ENCODE measurements around the gene RTN4R. TPM values are rescaled to one million over a fixed set of nuclear protein-coding genes. Genes with fewer than 3 reads are reported as not detected.

The RTN4R gene
- total RNA-seq, 1 experiment from 2014 or later = 25.0 TPM

- ATAC-seq (no peak), DNase-seq (ENCODE audit: low spot score) (no peak)
- TF ChIP-seq ZNF121 (CRISPR knock-in tag; IDR thresholded peaks at IDR 0.05) (no peak), TCF7 (CRISPR knock-in tag; IDR thresholded peaks at IDR 0.05; ENCODE audit: low read depth) (0 out of 2 replicates have a peak, but pooled peaks have one; percentile 10)
- H3K27ac Mint-ChIP-seq = no peak overlapping the region; the same call in 1 of the 2 replicates
- H3K4me3 Mint-ChIP-seq = no peak overlapping the region
- peaks cover 3% of the 10 kb centered on the region; the same call in 1 of the 2 replicates for H3K27me3 Mint-ChIP-seq (ENCODE audit: low read depth)
- peaks cover 6% of the 10 kb centered on the region; the same call in 1 of the 2 replicates for H3K36me3 Mint-ChIP-seq
- peaks cover 15% of the 10 kb centered on the region for H3K9me3 Mint-ChIP-seq
- POLR2A ChIA-PET = no interaction called here
- H3K4me1 Mint-ChIP-seq = no peaks in the 10 kb centered on the region
- CTCF ChIA-PET = interaction anchor here (1.1 kb wide), 1 partner anchor 39 kb away, joined by 3 read pairs; no protein-coding TSS in a partner anchor
Measured at GRCh38 chr22:20224917-20225692, 43.0 kb downstream of the RTN4R start.

- POLR2A ChIA-PET = no interaction called here
- peak overlapping the region; percentile 70; the same call in 1 of the 2 replicates for H3K27ac Mint-ChIP-seq
- peaks cover 3% of the 10 kb centered on the region; the same call in 1 of the 2 replicates for H3K27me3 Mint-ChIP-seq (ENCODE audit: low read depth)
- CTCF ChIA-PET = interaction anchor here (1.0 to 3.5 kb wide), 7 partner anchors 10 to 67 kb away, joined by 3 to 13 read pairs (median 6); no protein-coding TSS in a partner anchor
- no peaks in the 10 kb centered on the region for H3K4me1 Mint-ChIP-seq
- ATAC-seq (no peak), DNase-seq (ENCODE audit: low spot score) (no peak)
- peaks cover 18% of the 10 kb centered on the region for H3K9me3 Mint-ChIP-seq
- no peak overlapping the region for H3K4me3 Mint-ChIP-seq
- peaks cover 6% of the 10 kb centered on the region; the same call in 1 of the 2 replicates for H3K36me3 Mint-ChIP-seq
- no peak for TF ChIP-seq CBFB (CRISPR knock-in tag; IDR thresholded peaks at IDR 0.05; ENCODE audit: low read depth)
- no peak for TF ChIP-seq NR3C1 (CRISPR knock-in tag; conservative IDR thresholded peaks at IDR 0.05; ENCODE audit: low read depth)
- TF ChIP-seq TEAD4 (CRISPR knock-in tag; IDR thresholded peaks at IDR 0.05) = no peak
- TF ChIP-seq ARID4B (CRISPR knock-in tag; IDR thresholded peaks at IDR 0.05; ENCODE audit: borderline replicate concordance) = no peak
- TF ChIP-seq FOXK1 (CRISPR knock-in tag; IDR thresholded peaks at IDR 0.05) = no peak
- no peak for TF ChIP-seq SP1 (CRISPR knock-in tag; conservative IDR thresholded peaks at IDR 0.05)
- no peak for TF ChIP-seq ESRRA (CRISPR knock-in tag; IDR thresholded peaks at IDR 0.05; ENCODE audit: borderline replicate concordance)
- TF ChIP-seq CREB1 (CRISPR knock-in tag; IDR thresholded peaks at IDR 0.05) = no peak
- TF ChIP-seq CDX4 (CRISPR knock-in tag; IDR thresholded peaks at IDR 0.05; ENCODE audit: borderline replicate concordance) = no peak
- no peak for TF ChIP-seq ZNF281 (CRISPR knock-in tag; IDR thresholded peaks at IDR 0.05)
- no peak for TF ChIP-seq NR1H2 (CRISPR knock-in tag; IDR thresholded peaks at IDR 0.05)
- no peak for TF ChIP-seq ZBTB43 (CRISPR knock-in tag; IDR thresholded peaks at IDR 0.05)
- no peak for TF ChIP-seq GRHL2 (CRISPR knock-in tag; IDR thresholded peaks at IDR 0.05; ENCODE audit: insufficient replicate concordance, severe bottlenecking)
- no peak for TF ChIP-seq ZNF396 (CRISPR knock-in tag; IDR thresholded peaks at IDR 0.05; ENCODE audit: borderline replicate concordance)
- TF ChIP-seq ZNF671 (CRISPR knock-in tag; IDR thresholded peaks at IDR 0.05) = no peak
- no peak for TF ChIP-seq PRDM15 (CRISPR knock-in tag; IDR thresholded peaks at IDR 0.05)
- no peak for TF ChIP-seq FOXP1 (CRISPR knock-in tag; IDR thresholded peaks at IDR 0.05; ENCODE audit: borderline replicate concordance)
- TF ChIP-seq ZNF263 (CRISPR knock-in tag; IDR thresholded peaks at IDR 0.05; ENCODE audit: low read depth) = no peak
- no peak for TF ChIP-seq TP53 (CRISPR knock-in tag; IDR thresholded peaks at IDR 0.05)
- no peak for TF ChIP-seq RORB (CRISPR knock-in tag; IDR thresholded peaks at IDR 0.05)
Measured at GRCh38 chr22:20224256-20224626, 43.9 kb downstream of the RTN4R start.

Data from WTC11 (cell line).